ENCODE measurements around the gene CHD3.

- no peak for TF ChIP-seq CTCF (IDR thresholded peaks at IDR 0.05; ENCODE audit: low read length)
- TF ChIP-seq EZH2 (optimal IDR thresholded peaks at IDR 0.05; ENCODE audit: low read depth, low read length): no peak
Measured at GRCh38 chr17:7848739-7849129, 39.9 kb upstream of the CHD3 start.
